Stomach (tissue), 4 donors: Measurements from ENCODE around the gene FBXO4.

Source experiments
- CTCF ChIP-seq, 7 experiments: fragments of 450-650 bp in 4 of 7; fragments of 200-600 bp in 3 of 7; sonication (generic) in 3 of 7; IDR thresholded peaks; one replicate each; pipeline ENCODE4 v1.5.1; 2016 to 2019; ENCODE audit warnings: antibody characterized with exemption in 7 of 7, control low read depth in 2 of 7, mild to moderate bottlenecking in 1 of 7
- EP300 ChIP-seq: sonication (generic); formaldehyde crosslinking; IDR thresholded peaks from one replicate; pipeline ENCODE4 v1.6.1; 2017; ENCODE audit warnings: antibody characterized with exemption
- POLR2A ChIP-seq, 4 donors: fragments of 450-650 bp; IDR thresholded peaks; one replicate each; pipeline ENCODE4 v1.6.1; 2016; ENCODE audit warnings: antibody characterized with exemption in 4 of 4, control low read depth in 2 of 4, mild to moderate bottlenecking in 1 of 4, moderate library complexity in 1 of 4

- TF ChIP-seq CTCF (IDR thresholded peaks at IDR 0.05) = no peak
- TF ChIP-seq EP300 = no peak
- TF ChIP-seq POLR2A (IDR thresholded peaks at IDR 0.05) = no peak
Observed at GRCh38 chr5:41978676-41979075, 53.6 kb downstream of the FBXO4 start.
